K562 (cell line): Measurements from ENCODE around the gene TOGARAM2. TPM values are rescaled to one million over a fixed set of nuclear protein-coding genes. Genes with fewer than 3 reads are reported as not detected.

Experiments
- ATF1 ChIP-seq, 2 experiments: fragments of 450-650 bp in 1 of 2; IDR thresholded peaks; 2 replicates each; pipeline ENCODE4 v1.6.1; 2016; ENCODE audit warnings: missing compliant biosample characterization in 1 of 2, missing genetic modification characterization in 1 of 2
- CTBP1 ChIP-seq: fragments of 450-650 bp; IDR thresholded peaks from 2 replicates; pipeline ENCODE4 v1.6.1; 2016; ENCODE audit warnings: borderline replicate concordance
- DPF2 ChIP-seq: fragments of 450-650 bp; IDR thresholded peaks from 2 replicates; pipeline ENCODE4 v1.6.1; 2016
- FOS ChIP-seq: IDR thresholded peaks from 3 replicates; pipeline ENCODE4 v1.6.1; 2011; ENCODE audit not compliant: insufficient read length; ENCODE audit errors: extremely low read depth
- HNRNPUL1 ChIP-seq: fragments of 200-400 bp; formaldehyde crosslinking; IDR thresholded peaks from 2 replicates; pipeline ENCODE4 v1.6.1; 2017; ENCODE audit warnings: low read length
- NR2F6 ChIP-seq: fragments of 450-650 bp; formaldehyde crosslinking; IDR thresholded peaks from 2 replicates; pipeline ENCODE4 v1.4.0; 2020; ENCODE audit warnings: mild to moderate bottlenecking
- SLC30A9 ChIP-seq: fragments of 250-450 bp; sonication (Bioruptor Pico); IDR thresholded peaks from 2 replicates; pipeline ENCODE4 v1.8.0; 2022; ENCODE audit warnings: mild to moderate bottlenecking, moderate library complexity
- SMARCA4 ChIP-seq: fragments of 450-650 bp; IDR thresholded peaks from 2 replicates; pipeline ENCODE4 v1.6.1; 2016
- SRSF7 ChIP-seq: fragments of 200-400 bp; formaldehyde crosslinking; optimal IDR thresholded peaks from 2 replicates; pipeline ENCODE3; 2017; ENCODE audit warnings: mild to moderate bottlenecking, low read depth, low read length
- TCFL5 ChIP-seq: fragments of 250-450 bp; sonication (Bioruptor Pico); conservative IDR thresholded peaks from 2 replicates; pipeline ENCODE4 v1.6.1; 2021; ENCODE audit warnings: mild to moderate bottlenecking, moderate library complexity, matching md5 sums
- TFE3 ChIP-seq: fragments of 450-650 bp; formaldehyde crosslinking; IDR thresholded peaks from 2 replicates; pipeline ENCODE4 v1.4.0; 2020; ENCODE audit warnings: mild to moderate bottlenecking, mixed read lengths
- USF2 ChIP-seq: sonication (generic); formaldehyde crosslinking; IDR thresholded peaks from 2 replicates; pipeline ENCODE4 v1.5.0; 2020; ENCODE audit warnings: missing genetic modification reagents
- ZNF174 ChIP-seq: fragments of 250-450 bp; sonication (Bioruptor Pico); IDR thresholded peaks from 2 replicates; pipeline ENCODE4 v1.4.0; 2020; ENCODE audit warnings: mild to moderate bottlenecking
- ZNF408 ChIP-seq: fragments of 250-450 bp; sonication (Bioruptor Pico); IDR thresholded peaks from 2 replicates; pipeline ENCODE4 v1.4.0; 2020; ENCODE audit warnings: low read depth, mild to moderate bottlenecking, moderate library complexity
- ZNF583 ChIP-seq: fragments of 250-450 bp; sonication (Bioruptor Pico); IDR thresholded peaks from 2 replicates; pipeline ENCODE4 v1.4.0; 2020
- ZNF764 ChIP-seq: fragments of 250-450 bp; sonication (Bioruptor Pico); IDR thresholded peaks from 2 replicates; pipeline ENCODE4 v1.4.0; 2020; ENCODE audit warnings: low read depth, mild to moderate bottlenecking, moderate library complexity
- polyA plus RNA-seq, 8 experiments: library from polyadenylated mRNA; depleted of rRNA in 4 of 8; stranded (reverse) in 5 of 8; unstranded in 3 of 8; fragments of >200 nt; fragmentation: Nextera tagmentation in 2 of 8; fragmentation: Illumina TruSeq in 1 of 8; extraction: Ambion mirVana in 2 of 8; extraction: Trizol in 1 of 8; gene quantifications; 2 replicates each; pipeline versions ENCODE4 v1.2.1 to v1.2.3, GENCODE V29; 2011 to 2014; ENCODE audit warnings: inconsistent platforms in 1 of 8, missing spikeins in 1 of 8
- total RNA-seq, 7 experiments: library from RNA; depleted of rRNA in 6 of 7; stranded (reverse); fragments of >200 nt in 6 of 7; fragmentation: Illumina TruSeq in 2 of 7; extraction: Trizol in 2 of 7; gene quantifications; 2 replicates each; pipeline versions ENCODE4 v1.2.1 to v1.2.3, GENCODE V29; 2011 to 2021; ENCODE audit warnings: low replicate concordance in 1 of 7
- TF ChIP-seq, protein P1 (sequence below): fragments of 250-450 bp; sonication (Bioruptor Pico); IDR thresholded peaks from 2 replicates; pipeline ENCODE4 v1.8.0; 2021; ENCODE audit warnings: moderate library complexity, mild to moderate bottlenecking, inconsistent platforms
- TF ChIP-seq, protein P2 (sequence below): fragments of 450-650 bp; IDR thresholded peaks from 2 replicates; pipeline ENCODE4 v1.6.1; 2017; ENCODE audit warnings: antibody characterized with exemption, mild to moderate bottlenecking
- TF ChIP-seq, protein P3 (sequence below): sonication (generic); formaldehyde crosslinking; IDR thresholded peaks from 2 replicates; pipeline ENCODE4 v1.8.0; 2022; ENCODE audit warnings: missing genetic modification reagents, mild to moderate bottlenecking, borderline replicate concordance

TOGARAM2 gene
- total and polyA plus RNA-seq, 9 of the 15 experiments (the other 6 are each of a cell fraction or from before 2014, with no cell fraction given), result not detected

GRCh38 chr2:29042561-29043075 lies 61.5 kb downstream of the TOGARAM2 start (continued):
- TF ChIP-seq TFE3, result no peak
- TF ChIP-seq SMARCA4, result no peak
- TF ChIP-seq CTBP1, result no peak; the same call in 1 of the 2 replicates
- TF ChIP-seq, protein P1, sequence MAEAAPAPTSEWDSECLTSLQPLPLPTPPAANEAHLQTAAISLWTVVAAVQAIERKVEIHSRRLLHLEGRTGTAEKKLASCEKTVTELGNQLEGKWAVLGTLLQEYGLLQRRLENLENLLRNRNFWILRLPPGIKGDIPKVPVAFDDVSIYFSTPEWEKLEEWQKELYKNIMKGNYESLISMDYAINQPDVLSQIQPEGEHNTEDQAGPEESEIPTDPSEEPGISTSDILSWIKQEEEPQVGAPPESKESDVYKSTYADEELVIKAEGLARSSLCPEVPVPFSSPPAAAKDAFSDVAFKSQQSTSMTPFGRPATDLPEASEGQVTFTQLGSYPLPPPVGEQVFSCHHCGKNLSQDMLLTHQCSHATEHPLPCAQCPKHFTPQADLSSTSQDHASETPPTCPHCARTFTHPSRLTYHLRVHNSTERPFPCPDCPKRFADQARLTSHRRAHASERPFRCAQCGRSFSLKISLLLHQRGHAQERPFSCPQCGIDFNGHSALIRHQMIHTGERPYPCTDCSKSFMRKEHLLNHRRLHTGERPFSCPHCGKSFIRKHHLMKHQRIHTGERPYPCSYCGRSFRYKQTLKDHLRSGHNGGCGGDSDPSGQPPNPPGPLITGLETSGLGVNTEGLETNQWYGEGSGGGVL (CRISPR knock-in tag), result no peak
- TF ChIP-seq ATF1 (CRISPR knock-in tag; IDR thresholded peaks at IDR 0.05), result no peak
- no peak for TF ChIP-seq ATF1 (tag; IDR thresholded peaks at IDR 0.05)
- TF ChIP-seq SRSF7, result no peak
- no peak for TF ChIP-seq ZNF408 (CRISPR knock-in tag)
- TF ChIP-seq HNRNPUL1, result no peak
- no peak for TF ChIP-seq USF2 (CRISPR knock-in tag)
- no peak for TF ChIP-seq SLC30A9 (CRISPR knock-in tag)
- no peak; the same call in 1 of the 2 replicates for TF ChIP-seq TCFL5 (CRISPR knock-in tag)
- TF ChIP-seq ZNF764 (CRISPR knock-in tag), result no peak
- no peak for TF ChIP-seq FOS
- TF ChIP-seq NR2F6 (CRISPR knock-in tag), result no peak
- TF ChIP-seq, protein P2, sequence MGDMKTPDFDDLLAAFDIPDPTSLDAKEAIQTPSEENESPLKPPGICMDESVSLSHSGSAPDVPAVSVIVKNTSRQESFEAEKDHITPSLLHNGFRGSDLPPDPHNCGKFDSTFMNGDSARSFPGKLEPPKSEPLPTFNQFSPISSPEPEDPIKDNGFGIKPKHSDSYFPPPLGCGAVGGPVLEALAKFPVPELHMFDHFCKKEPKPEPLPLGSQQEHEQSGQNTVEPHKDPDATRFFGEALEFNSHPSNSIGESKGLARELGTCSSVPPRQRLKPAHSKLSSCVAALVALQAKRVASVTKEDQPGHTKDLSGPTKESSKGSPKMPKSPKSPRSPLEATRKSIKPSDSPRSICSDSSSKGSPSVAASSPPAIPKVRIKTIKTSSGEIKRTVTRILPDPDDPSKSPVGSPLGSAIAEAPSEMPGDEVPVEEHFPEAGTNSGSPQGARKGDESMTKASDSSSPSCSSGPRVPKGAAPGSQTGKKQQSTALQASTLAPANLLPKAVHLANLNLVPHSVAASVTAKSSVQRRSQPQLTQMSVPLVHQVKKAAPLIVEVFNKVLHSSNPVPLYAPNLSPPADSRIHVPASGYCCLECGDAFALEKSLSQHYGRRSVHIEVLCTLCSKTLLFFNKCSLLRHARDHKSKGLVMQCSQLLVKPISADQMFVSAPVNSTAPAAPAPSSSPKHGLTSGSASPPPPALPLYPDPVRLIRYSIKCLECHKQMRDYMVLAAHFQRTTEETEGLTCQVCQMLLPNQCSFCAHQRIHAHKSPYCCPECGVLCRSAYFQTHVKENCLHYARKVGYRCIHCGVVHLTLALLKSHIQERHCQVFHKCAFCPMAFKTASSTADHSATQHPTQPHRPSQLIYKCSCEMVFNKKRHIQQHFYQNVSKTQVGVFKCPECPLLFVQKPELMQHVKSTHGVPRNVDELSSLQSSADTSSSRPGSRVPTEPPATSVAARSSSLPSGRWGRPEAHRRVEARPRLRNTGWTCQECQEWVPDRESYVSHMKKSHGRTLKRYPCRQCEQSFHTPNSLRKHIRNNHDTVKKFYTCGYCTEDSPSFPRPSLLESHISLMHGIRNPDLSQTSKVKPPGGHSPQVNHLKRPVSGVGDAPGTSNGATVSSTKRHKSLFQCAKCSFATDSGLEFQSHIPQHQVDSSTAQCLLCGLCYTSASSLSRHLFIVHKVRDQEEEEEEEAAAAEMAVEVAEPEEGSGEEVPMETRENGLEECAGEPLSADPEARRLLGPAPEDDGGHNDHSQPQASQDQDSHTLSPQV, result peak; percentile 93
- no peak for TF ChIP-seq ZNF174 (CRISPR knock-in tag)
- TF ChIP-seq, protein P3, sequence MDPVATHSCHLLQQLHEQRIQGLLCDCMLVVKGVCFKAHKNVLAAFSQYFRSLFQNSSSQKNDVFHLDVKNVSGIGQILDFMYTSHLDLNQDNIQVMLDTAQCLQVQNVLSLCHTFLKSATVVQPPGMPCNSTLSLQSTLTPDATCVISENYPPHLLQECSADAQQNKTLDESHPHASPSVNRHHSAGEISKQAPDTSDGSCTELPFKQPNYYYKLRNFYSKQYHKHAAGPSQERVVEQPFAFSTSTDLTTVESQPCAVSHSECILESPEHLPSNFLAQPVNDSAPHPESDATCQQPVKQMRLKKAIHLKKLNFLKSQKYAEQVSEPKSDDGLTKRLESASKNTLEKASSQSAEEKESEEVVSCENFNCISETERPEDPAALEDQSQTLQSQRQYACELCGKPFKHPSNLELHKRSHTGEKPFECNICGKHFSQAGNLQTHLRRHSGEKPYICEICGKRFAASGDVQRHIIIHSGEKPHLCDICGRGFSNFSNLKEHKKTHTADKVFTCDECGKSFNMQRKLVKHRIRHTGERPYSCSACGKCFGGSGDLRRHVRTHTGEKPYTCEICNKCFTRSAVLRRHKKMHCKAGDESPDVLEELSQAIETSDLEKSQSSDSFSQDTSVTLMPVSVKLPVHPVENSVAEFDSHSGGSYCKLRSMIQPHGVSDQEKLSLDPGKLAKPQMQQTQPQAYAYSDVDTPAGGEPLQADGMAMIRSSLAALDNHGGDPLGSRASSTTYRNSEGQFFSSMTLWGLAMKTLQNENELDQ (CRISPR knock-in tag), result no peak
- TF ChIP-seq ZNF583 (CRISPR knock-in tag), result peak; percentile 71; the same call in 1 of the 2 replicates
- TF ChIP-seq DPF2, result 0 out of 2 replicates have a peak, but pooled peaks have one; percentile 30
